Endodermal cell (in vitro differentiated cells): ENCODE measurements around the gene SEZ6L2. TPM values are rescaled to one million over a fixed set of nuclear protein-coding genes. Genes with fewer than 3 reads are reported as not detected.

Source experiments
- DNase-seq: peaks from one replicate; pipeline ENCODE4 v3.0.0-alpha.2; 2017
- H3K27ac ChIP-seq: 2 replicates; pipeline ENCODE4 v1.5.1; 2013; ENCODE audit warnings: mild to moderate bottlenecking, low read depth, low read length, moderate library complexity
- H3K27me3 ChIP-seq: 2 replicates; pipeline ENCODE4 v1.6.1; 2013; ENCODE audit warnings: mild to moderate bottlenecking, low read length, moderate library complexity; ENCODE audit not compliant: insufficient read depth, control insufficient read depth, poor library complexity, severe bottlenecking
- H3K36me3 ChIP-seq: 2 replicates; pipeline ENCODE4 v1.7.0; 2013; ENCODE audit warnings: mild to moderate bottlenecking, low read length, moderate library complexity; ENCODE audit not compliant: control insufficient read depth, insufficient read depth
- H3K4me1 ChIP-seq: one replicate; pipeline ENCODE4 v1.7.0; 2013; ENCODE audit warnings: low read length; ENCODE audit not compliant: control insufficient read depth, insufficient read depth
- H3K4me3 ChIP-seq: 2 replicates; pipeline ENCODE4 v1.5.1; 2013; ENCODE audit warnings: mild to moderate bottlenecking, low read length, moderate library complexity
- H3K9ac ChIP-seq: 2 replicates; pipeline ENCODE4 v1.6.1; 2013; ENCODE audit warnings: mild to moderate bottlenecking, low read length, moderate library complexity; ENCODE audit not compliant: poor library complexity, severe bottlenecking; ENCODE audit errors: extremely low read depth
- H3K9me3 ChIP-seq: 2 replicates; pipeline ENCODE4 v1.6.1; 2013; ENCODE audit warnings: mild to moderate bottlenecking, low read length, moderate library complexity; ENCODE audit not compliant: control insufficient read depth
- H3K27ac Mint-ChIP-seq: 2 replicates; pipeline ENCODE4 v1.8.0; 2020; ENCODE audit warnings: mixed read lengths
- H3K27me3 Mint-ChIP-seq: 2 replicates; pipeline ENCODE4 v1.8.0; 2021; ENCODE audit warnings: mild to moderate bottlenecking, mixed read lengths; ENCODE audit not compliant: insufficient read depth
- H3K36me3 Mint-ChIP-seq: 2 replicates; pipeline ENCODE4 v1.8.0; 2020; ENCODE audit warnings: low read depth, mixed read lengths
- H3K4me1 Mint-ChIP-seq: 2 replicates; pipeline ENCODE4 v1.8.0; 2020; ENCODE audit warnings: mixed read lengths
- H3K4me3 Mint-ChIP-seq: 2 replicates; pipeline ENCODE4 v1.8.0; 2020; ENCODE audit warnings: mild to moderate bottlenecking, moderate library complexity, mixed read lengths
- H3K9me3 Mint-ChIP-seq: 2 replicates; pipeline ENCODE4 v1.8.0; 2020; ENCODE audit warnings: mild to moderate bottlenecking, mixed read lengths
- CTCF ChIP-seq: fragments of 200-600 bp; sonication (generic); conservative IDR thresholded peaks from 2 replicates; pipeline ENCODE4 v1.5.0; 2021; ENCODE audit warnings: antibody characterized with exemption, mild to moderate bottlenecking
- WGBS, 2 experiments: methylation state at CpG; one replicate each; pipeline versions ENCODE4 v1.1.5 to v1.1.7; 2013; ENCODE audit warnings: missing lambda C conversion rate in 2 of 2, mixed read lengths in 1 of 2; ENCODE audit not compliant: insufficient coverage in 1 of 2, insufficient read length in 1 of 2; 5-methylcytosine and 5-hydroxymethylcytosine counted together
- total RNA-seq, 2 donors: library from RNA; stranded (reverse); fragmentation: NEBNext Ultra II Directional in 1 of 2; extraction: Animal tissue kit (Norgen Biotek cat#: 25700) in 1 of 2; gene quantifications; 2 replicates in 1 of 2; 3 replicates in 1 of 2; pipeline ENCODE4 v1.2.1, GENCODE V29; 2021

SEZ6L2 gene
- total RNA-seq, 2 donors from 2014 or later: 44.0 to 52.1 TPM

- no peak overlapping the region for H3K9ac ChIP-seq
- H3K4me1 Mint-ChIP-seq: peaks cover 3% of the 10 kb centered on the region
- peak; percentile 100 for DNase-seq
- H3K9me3 ChIP-seq: no peaks in the 10 kb centered on the region
- H3K27me3 ChIP-seq: peaks cover 6% of the 10 kb centered on the region
- peak overlapping the region; percentile 64 for H3K27ac Mint-ChIP-seq
- TF ChIP-seq CTCF: no peak
- no peaks in the 10 kb centered on the region for H3K4me1 ChIP-seq
- WGBS, 2 experiments: 37 to 49% methylated on average over 24 to 28 of the region's 28 CpGs
- peaks cover 20% of the 10 kb centered on the region for H3K27me3 Mint-ChIP-seq
- peaks cover 2% of the 10 kb centered on the region for H3K9me3 Mint-ChIP-seq
- H3K36me3 ChIP-seq: peaks cover 7% of the 10 kb centered on the region
- H3K4me3 Mint-ChIP-seq: peak overlapping the region; percentile 52
- H3K36me3 Mint-ChIP-seq: peaks cover 20% of the 10 kb centered on the region
- H3K27ac ChIP-seq: no peak overlapping the region
- peak overlapping the region; percentile 45 for H3K4me3 ChIP-seq
Observed at GRCh38 chr16:29877266-29877961, 21.9 kb downstream of the SEZ6L2 start.

DNA sequence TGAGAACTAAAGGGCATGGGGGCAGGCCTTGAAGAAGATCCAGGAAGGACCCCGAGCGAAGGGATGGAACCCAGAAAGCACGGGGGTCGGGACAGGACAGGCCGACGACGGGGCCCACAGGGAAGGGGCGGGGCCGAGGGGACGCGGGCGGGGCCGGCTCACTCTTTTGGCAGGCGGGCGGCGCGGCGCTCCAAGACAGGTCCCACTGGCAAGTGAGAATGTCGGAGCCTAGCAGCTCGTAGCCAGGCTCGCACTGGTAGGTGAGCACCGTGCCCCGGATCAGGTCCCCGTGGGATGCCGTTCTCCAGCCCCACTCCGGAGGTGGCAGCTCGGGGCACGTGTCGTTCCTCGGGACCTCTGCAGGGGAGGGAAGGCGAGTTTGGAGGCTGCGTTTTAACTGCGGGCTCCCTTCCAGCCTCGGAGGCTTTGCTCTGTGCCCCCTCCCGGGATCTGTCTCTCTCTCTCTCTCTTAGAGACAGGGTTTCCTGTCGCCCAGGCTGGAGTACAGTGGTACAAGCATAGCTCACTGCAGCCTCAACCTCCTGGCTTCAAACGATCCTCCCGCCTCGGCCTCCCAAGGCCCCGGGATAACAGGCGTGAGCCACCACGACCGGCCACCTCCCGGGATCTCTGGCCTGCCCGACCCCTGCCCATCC, 22.6 kb downstream of the SEZ6L2 start:
- Histone ChIP-seq H3K4me1 (no peaks in the 10 kb centered on the region), H3K9me3 (no peaks in the 10 kb centered on the region), H3K27me3 (peaks cover 6% of the 10 kb centered on the region), H3K9ac (no peak overlapping the region), H3K4me3 (peak overlapping the region; percentile 45), H3K27ac (no peak overlapping the region), H3K36me3 (peaks cover 7% of the 10 kb centered on the region)
- Mint-ChIP-seq H3K27ac (no peak overlapping the region), H3K27me3 (peaks cover 20% of the 10 kb centered on the region), H3K36me3 (peaks cover 22% of the 10 kb centered on the region), H3K4me3 (peak overlapping the region; percentile 52), H3K4me1 (peaks cover 3% of the 10 kb centered on the region), H3K9me3 (peaks cover 2% of the 10 kb centered on the region)
- WGBS, 2 experiments: 49 to 53% methylated on average over 30 to 45 of the region's 45 CpGs
- peak; percentile 86 for DNase-seq
- TF ChIP-seq CTCF: no peak

DNA sequence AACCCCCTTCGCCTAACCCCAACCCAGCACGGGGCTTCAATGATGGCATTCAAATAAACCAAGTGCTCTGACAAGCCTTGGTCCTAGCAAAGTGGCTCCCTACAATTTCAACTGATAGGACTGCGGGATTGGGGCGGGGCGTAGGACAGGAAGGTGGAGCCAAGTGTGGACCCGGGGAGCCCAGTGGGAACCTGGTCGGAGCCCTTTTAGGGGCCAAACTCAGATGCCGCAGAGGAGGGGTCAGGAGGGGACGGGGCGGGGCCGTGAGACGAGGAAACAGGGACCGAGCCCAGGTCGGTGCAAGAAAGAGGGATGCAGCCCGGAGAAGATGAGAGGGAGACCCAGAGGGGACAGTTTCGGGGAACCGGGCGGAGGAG, 23.1 kb downstream of the SEZ6L2 start:
- Histone ChIP-seq H3K4me1 (no peaks in the 10 kb centered on the region), H3K27ac (no peak overlapping the region), H3K9me3 (no peaks in the 10 kb centered on the region), H3K9ac (no peak overlapping the region), H3K36me3 (peaks cover 7% of the 10 kb centered on the region), H3K27me3 (peaks cover 6% of the 10 kb centered on the region), H3K4me3 (no peak overlapping the region)
- H3K27ac Mint-ChIP-seq: no peak overlapping the region
- H3K36me3 Mint-ChIP-seq: peaks cover 22% of the 10 kb centered on the region
- 72 to 74% methylated on average over 18 of the region's 18 CpGs for WGBS, 2 experiments
- H3K27me3 Mint-ChIP-seq: peaks cover 20% of the 10 kb centered on the region
- H3K4me3 Mint-ChIP-seq: peak overlapping the region; percentile 52
- H3K4me1 Mint-ChIP-seq: peaks cover 3% of the 10 kb centered on the region
- no peak for TF ChIP-seq CTCF
- DNase-seq: peak; percentile 88
- peaks cover 2% of the 10 kb centered on the region for H3K9me3 Mint-ChIP-seq
